GM23248 (cell line): ENCODE measurements around the gene P2RY4. TPM values are rescaled to one million over a fixed set of nuclear protein-coding genes. Genes with fewer than 3 reads are reported as not detected.
"Not testable (repeated sequence)": the region's sequence is repeated elsewhere in the genome, so short reads cannot be mapped to it uniquely, and the experiment has no call there.

Source experiments
- DNase-seq: peaks from one replicate; pipeline ENCODE4 v3.0.0-alpha.2; 2015
- H2AFZ ChIP-seq: fragments of 200-600 bp; sonication (generic); 2 replicates; pipeline ENCODE4 v1.6.1; 2016; ENCODE audit warnings: antibody characterized with exemption
- H3F3A ChIP-seq: fragments of 200-600 bp; sonication (generic); 2 replicates; pipeline ENCODE4 v1.6.1; 2016; ENCODE audit warnings: mild to moderate bottlenecking, antibody characterized with exemption, mixed run types; ENCODE audit not compliant: insufficient read depth
- H3K27ac ChIP-seq: fragments of 200-600 bp; sonication (generic); 2 replicates; pipeline ENCODE4 v1.5.1; 2016; ENCODE audit warnings: mild to moderate bottlenecking
- H3K27me3 ChIP-seq: fragments of 200-600 bp; sonication (generic); replicated peaks from 2 replicates; pipeline ENCODE4 v1.6.1; 2016; ENCODE audit warnings: mild to moderate bottlenecking; ENCODE audit not compliant: insufficient read depth
- H3K36me3 ChIP-seq: fragments of 200-600 bp; sonication (generic); 2 replicates; pipeline ENCODE4 v1.6.1; 2016; ENCODE audit warnings: low read depth, mild to moderate bottlenecking
- H3K4me1 ChIP-seq: fragments of 200-600 bp; sonication (generic); 2 replicates; pipeline ENCODE4 v1.6.1; 2016; ENCODE audit warnings: mild to moderate bottlenecking; ENCODE audit not compliant: insufficient read depth
- H3K4me2 ChIP-seq: fragments of 200-600 bp; sonication (generic); one replicate; pipeline ENCODE4 v1.6.1; 2016; ENCODE audit warnings: mild to moderate bottlenecking; ENCODE audit not compliant: unreplicated experiment
- H3K4me3 ChIP-seq: fragments of 200-600 bp; sonication (generic); 2 replicates; pipeline ENCODE4 v1.5.1; 2016; ENCODE audit warnings: mild to moderate bottlenecking
- H3K79me2 ChIP-seq: fragments of 200-600 bp; sonication (generic); 2 replicates; pipeline ENCODE4 v1.6.1; 2016; ENCODE audit warnings: mild to moderate bottlenecking; ENCODE audit not compliant: insufficient read depth
- H3K9ac ChIP-seq: fragments of 200-600 bp; sonication (generic); 2 replicates; pipeline ENCODE4 v1.6.1; 2016; ENCODE audit warnings: mild to moderate bottlenecking
- H3K9me2 ChIP-seq: fragments of 200-600 bp; sonication (generic); 2 replicates; pipeline ENCODE4 v1.6.1; 2016; ENCODE audit warnings: mixed run types, mild to moderate bottlenecking, moderate library complexity; ENCODE audit not compliant: insufficient read depth
- H3K9me3 ChIP-seq: fragments of 200-600 bp; sonication (generic); one replicate; pipeline ENCODE4 v1.6.1; 2017; ENCODE audit warnings: low read depth
- H4K20me1 ChIP-seq: fragments of 200-600 bp; sonication (generic); 2 replicates; pipeline ENCODE4 v1.6.0; 2016; ENCODE audit not compliant: insufficient read depth
- EZH2 ChIP-seq: fragments of 200-600 bp; sonication (generic); IDR thresholded peaks from 2 replicates; pipeline ENCODE4 v1.6.1; 2018; ENCODE audit warnings: antibody characterized with exemption, mild to moderate bottlenecking; ENCODE audit not compliant: insufficient read depth, poor library complexity, severe bottlenecking
- EZH2phosphoT487 ChIP-seq: fragments of 200-600 bp; sonication (generic); IDR thresholded peaks from 2 replicates; pipeline ENCODE4 v1.6.1; 2018; ENCODE audit warnings: antibody characterized with exemption, moderate library complexity, mild to moderate bottlenecking, low read depth; ENCODE audit not compliant: insufficient read depth
- WGBS, 2 experiments: methylation state at CpG; one replicate each; pipeline ENCODE4 v1.1.6; 2015 to 2017; ENCODE audit warnings: low lambda C conversion rate in 2 of 2, low coverage in 1 of 2; ENCODE audit errors: missing lambda C conversion rate in 2 of 2; 5-methylcytosine and 5-hydroxymethylcytosine counted together
- in situ Hi-C: fragments of 300-500 bp; cut with MboI; formaldehyde crosslinking; loops from 2 replicates; pipeline ENCODE4 v1.15.0; 2020
- polyA plus RNA-seq: library from polyadenylated mRNA; unstranded; fragments of >200 nt; fragmentation: Nextera tagmentation; extraction: Ambion mirVana; gene quantifications from 2 replicates; pipeline ENCODE4 v1.2.1, GENCODE V29; 2016
- total RNA-seq: library from RNA; depleted of rRNA; stranded (reverse); fragments of >200 nt; shearing (Covaris generic); gene quantifications from 2 replicates; pipeline ENCODE4 v1.2.3, GENCODE V29; 2014

P2RY4 gene
- total and polyA plus RNA-seq, 2 experiments from 2014 or later, result not detected

- H3K9me2 ChIP-seq, result no peaks in the 10 kb centered on the region
- H3K9me3 ChIP-seq, result no peaks in the 10 kb centered on the region
- no peak overlapping the region for H3K4me3 ChIP-seq
- H3K4me1 ChIP-seq, result peaks cover 10% of the 10 kb centered on the region
- H2AFZ ChIP-seq, result no peak overlapping the region
- H3K79me2 ChIP-seq, result no peaks in the 10 kb centered on the region
- no peaks in the 10 kb centered on the region for H4K20me1 ChIP-seq
- WGBS, 2 experiments, result 62 to 71% methylated on average over 3 of the region's 3 CpGs
- no peaks in the 10 kb centered on the region for H3F3A ChIP-seq
- no peak for TF ChIP-seq EZH2
- TF ChIP-seq EZH2phosphoT487, result no peak
- H3K4me2 ChIP-seq, result no peak overlapping the region
- DNase-seq, result peak; percentile 54
- H3K9ac ChIP-seq, result no peak overlapping the region
- in situ Hi-C loops, result no loop called here
- H3K27me3 ChIP-seq, result no peaks in the 10 kb centered on the region
- no peaks in the 10 kb centered on the region for H3K36me3 ChIP-seq
- no peak overlapping the region for H3K27ac ChIP-seq
These were observed 6.5 kb downstream of the P2RY4 start for GRCh38 chrX:70253377-70254062.

GRCh38 chrX:70252491-70252890 is 7.5 kb downstream of the P2RY4 start:
- no peak overlapping the region for H3K9ac ChIP-seq
- DNase-seq, result no peak
- H4K20me1 ChIP-seq, result no peaks in the 10 kb centered on the region
- H3F3A ChIP-seq, result no peaks in the 10 kb centered on the region
- TF ChIP-seq EZH2phosphoT487, result no peak
- TF ChIP-seq EZH2, result no peak
- H3K79me2 ChIP-seq, result no peaks in the 10 kb centered on the region
- 90 to 96% methylated on average over 2 of the region's 2 CpGs for WGBS, 2 experiments
- no peak overlapping the region for H2AFZ ChIP-seq
- H3K9me3 ChIP-seq, result no peaks in the 10 kb centered on the region
- in situ Hi-C loops, result no loop called here
- H3K27ac ChIP-seq, result no peak overlapping the region
- peaks cover 10% of the 10 kb centered on the region for H3K4me1 ChIP-seq
- H3K4me2 ChIP-seq, result no peak overlapping the region
- H3K4me3 ChIP-seq, result no peak overlapping the region
- no peaks in the 10 kb centered on the region for H3K27me3 ChIP-seq
- H3K9me2 ChIP-seq, result no peaks in the 10 kb centered on the region
- H3K36me3 ChIP-seq, result no peaks in the 10 kb centered on the region

GRCh38 chrX:70247252-70247651 is 12.8 kb downstream of the P2RY4 start:
- 100% methylated on average over 2 of the region's 2 CpGs for WGBS, 2 experiments
- no peak overlapping the region for H3K4me2 ChIP-seq
- TF ChIP-seq EZH2phosphoT487, result no peak
- no peak for TF ChIP-seq EZH2
- no peaks in the 10 kb centered on the region for H4K20me1 ChIP-seq
- H3K9me2 ChIP-seq, result no peaks in the 10 kb centered on the region
- no peak overlapping the region for H3K9ac ChIP-seq
- in situ Hi-C loops, result no loop called here
- no peak overlapping the region for H3K27ac ChIP-seq
- H3K27me3 ChIP-seq, result no peaks in the 10 kb centered on the region
- no peaks in the 10 kb centered on the region for H3K4me1 ChIP-seq
- no peak overlapping the region for H3K4me3 ChIP-seq
- no peaks in the 10 kb centered on the region for H3K79me2 ChIP-seq
- no peak for DNase-seq
- H3F3A ChIP-seq, result no peaks in the 10 kb centered on the region
- no peaks in the 10 kb centered on the region for H3K36me3 ChIP-seq
- no peak overlapping the region for H2AFZ ChIP-seq
- no peaks in the 10 kb centered on the region for H3K9me3 ChIP-seq

- H3K9ac ChIP-seq, result no peak overlapping the region
- no peaks in the 10 kb centered on the region for H3F3A ChIP-seq
- H3K4me1 ChIP-seq, result no peaks in the 10 kb centered on the region
- in situ Hi-C loops, result no loop called here
- no peak overlapping the region for H3K4me2 ChIP-seq
- no peak for DNase-seq
- no peaks in the 10 kb centered on the region for H4K20me1 ChIP-seq
- no peaks in the 10 kb centered on the region for H3K79me2 ChIP-seq
- TF ChIP-seq EZH2, result no peak
- TF ChIP-seq EZH2phosphoT487, result no peak
- H3K27ac ChIP-seq, result no peak overlapping the region
- H3K9me3 ChIP-seq, result no peaks in the 10 kb centered on the region
- no peak overlapping the region for H2AFZ ChIP-seq
- no peaks in the 10 kb centered on the region for H3K36me3 ChIP-seq
- WGBS, 2 experiments, result 81 to 87% methylated on average over 6 of the region's 6 CpGs
- no peaks in the 10 kb centered on the region for H3K9me2 ChIP-seq
- no peak overlapping the region for H3K4me3 ChIP-seq
- no peaks in the 10 kb centered on the region for H3K27me3 ChIP-seq
These were observed 15.1 kb downstream of the P2RY4 start for GRCh38 chrX:70244881-70245280.

- H3K4me3 ChIP-seq, H3K79me2 ChIP-seq, H3K9me2 ChIP-seq, H3K27ac ChIP-seq, H3K36me3 ChIP-seq, in situ Hi-C loops, H3K9me3 ChIP-seq, H3K9ac ChIP-seq, H4K20me1 ChIP-seq, H3K27me3 ChIP-seq, H3K4me2 ChIP-seq, H2AFZ ChIP-seq, H3K4me1 ChIP-seq, H3F3A ChIP-seq: not testable (repeated sequence)
- peak; percentile 19 for DNase-seq
- WGBS, 2 experiments, result 65 to 76% methylated on average over 4 to 5 of the region's 5 CpGs
These were observed 16.4 kb downstream of the P2RY4 start for GRCh38 chrX:70243601-70244000.
